GM12892 (cell line): ENCODE measurements around the gene GIPC3.

Experiments used
- POLR2A ChIP-seq: IDR thresholded peaks from 2 replicates; pipeline ENCODE4 v1.6.1; 2011; ENCODE audit warnings: low read depth, low read length, control low read depth
- POLR2AphosphoS5 ChIP-seq: IDR thresholded peaks from 2 replicates; pipeline ENCODE4 v1.6.1; 2011; ENCODE audit warnings: low read depth, low read length, control low read depth
- TAF1 ChIP-seq: IDR thresholded peaks from 2 replicates; pipeline ENCODE4 v1.6.1; 2011; ENCODE audit warnings: low read depth, mild to moderate bottlenecking, control low read depth, low read length, borderline replicate concordance

DNA sequence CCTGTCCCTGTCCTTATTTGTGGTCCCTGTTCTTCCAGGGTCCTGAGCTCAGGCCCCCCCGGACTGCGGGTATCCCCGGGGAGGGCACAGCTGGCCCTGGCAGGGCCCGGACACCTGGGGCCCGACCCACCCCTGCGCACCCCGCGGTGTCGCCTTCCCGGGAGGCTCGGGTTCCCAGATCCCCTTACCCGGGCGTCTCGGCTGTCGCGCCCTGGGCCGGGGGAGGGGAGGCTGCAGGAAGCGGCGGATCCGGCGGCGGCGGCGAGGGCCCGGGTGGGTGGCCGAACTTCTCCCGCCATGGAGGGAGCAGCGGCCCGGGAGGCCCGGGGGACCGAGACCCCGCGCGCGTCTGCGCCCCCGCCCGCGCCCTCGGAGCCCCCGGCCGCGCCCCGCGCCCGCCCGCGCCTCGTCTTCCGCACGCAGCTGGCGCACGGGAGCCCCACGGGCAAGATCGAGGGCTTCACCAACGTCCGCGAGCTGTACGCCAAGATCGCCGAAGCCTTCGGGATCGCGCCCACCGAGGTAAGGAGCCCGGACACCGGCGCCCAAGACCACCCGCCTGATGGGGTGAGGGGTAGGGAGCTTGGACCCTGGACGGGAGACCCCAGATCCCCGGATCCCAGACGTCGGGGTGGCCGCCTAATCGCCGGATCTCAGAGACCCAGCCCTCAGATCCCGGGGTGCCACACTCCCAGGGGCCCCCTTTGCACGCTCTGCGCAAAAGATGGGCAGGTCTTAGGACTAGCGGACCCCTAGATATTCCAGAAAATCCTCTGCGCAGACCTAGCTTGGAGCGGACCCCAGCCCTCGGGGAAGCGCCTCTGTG is at the start of gene GIPC3:
- TF ChIP-seq POLR2A (no peak), POLR2AphosphoS5 (no peak), TAF1 (no peak)
